HUES64 (cell line): Measurements from ENCODE around the gene PXDC1.
"Not testable (repeated sequence)": the region's sequence is repeated elsewhere in the genome, so short reads cannot be mapped to it uniquely, and the experiment has no call there.

Source experiments
- H3K27ac ChIP-seq: 2 replicates; pipeline ENCODE4 v1.7.0; 2013; ENCODE audit warnings: low read depth, low read length, inconsistent platforms
- H3K27me3 ChIP-seq: 2 replicates; pipeline ENCODE4 v1.6.1; 2013; ENCODE audit warnings: mild to moderate bottlenecking, low read length; ENCODE audit not compliant: insufficient read depth
- H3K36me3 ChIP-seq: 2 replicates; pipeline ENCODE4 v1.6.1; 2013; ENCODE audit warnings: mild to moderate bottlenecking, low read length; ENCODE audit not compliant: insufficient read depth
- H3K4me1 ChIP-seq: 2 replicates; pipeline ENCODE4 v1.6.1; 2013; ENCODE audit warnings: mild to moderate bottlenecking, low read length, moderate library complexity; ENCODE audit not compliant: insufficient read depth
- H3K4me3 ChIP-seq: 2 replicates; pipeline ENCODE4 v1.5.1; 2013; ENCODE audit warnings: mild to moderate bottlenecking, low read length, moderate library complexity
- H3K9ac ChIP-seq: 2 replicates; pipeline ENCODE4 v1.6.1; 2013; ENCODE audit warnings: mild to moderate bottlenecking, low read depth, low read length
- H3K9me3 ChIP-seq: 2 replicates; pipeline ENCODE4 v1.6.1; 2013; ENCODE audit warnings: low read depth, low read length; ENCODE audit not compliant: insufficient read depth
- WGBS: fragments of 150-250, 120-280 bp; methylation state at CpG from one replicate; pipeline ENCODE4 v1.1.7; 2013; ENCODE audit warnings: missing lambda C conversion rate; 5-methylcytosine and 5-hydroxymethylcytosine counted together

Gene PXDC1

DNA sequence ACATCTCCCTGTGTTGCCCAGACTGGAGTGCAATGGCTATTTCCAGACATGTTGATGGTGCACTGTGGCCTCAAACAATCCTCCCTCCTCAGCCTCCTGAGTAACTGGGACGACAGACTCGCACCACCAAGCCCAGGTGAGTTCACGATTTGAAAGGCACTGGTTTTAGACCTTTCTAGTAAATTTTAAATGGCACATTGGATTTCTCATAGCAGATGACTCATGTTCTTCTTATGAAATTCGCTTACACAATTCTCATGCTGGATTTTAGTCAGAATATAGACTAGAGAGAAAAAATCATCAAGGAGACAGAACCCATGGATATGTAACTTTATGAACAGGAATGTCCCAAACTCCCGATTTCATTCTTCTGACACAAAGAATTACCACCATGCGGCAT, 18.1 kb upstream of the PXDC1 start:
- Histone ChIP-seq H3K4me1 (peaks cover 15% of the 10 kb centered on the region), H3K27me3 (no peaks in the 10 kb centered on the region), H3K36me3 (no peaks in the 10 kb centered on the region), H3K9me3 (no peaks in the 10 kb centered on the region), H3K9ac (no peak overlapping the region), H3K4me3 (no peak overlapping the region), H3K27ac (no peak overlapping the region)
- WGBS, result 95% methylated on average over 6 of the region's 6 CpGs

DNA sequence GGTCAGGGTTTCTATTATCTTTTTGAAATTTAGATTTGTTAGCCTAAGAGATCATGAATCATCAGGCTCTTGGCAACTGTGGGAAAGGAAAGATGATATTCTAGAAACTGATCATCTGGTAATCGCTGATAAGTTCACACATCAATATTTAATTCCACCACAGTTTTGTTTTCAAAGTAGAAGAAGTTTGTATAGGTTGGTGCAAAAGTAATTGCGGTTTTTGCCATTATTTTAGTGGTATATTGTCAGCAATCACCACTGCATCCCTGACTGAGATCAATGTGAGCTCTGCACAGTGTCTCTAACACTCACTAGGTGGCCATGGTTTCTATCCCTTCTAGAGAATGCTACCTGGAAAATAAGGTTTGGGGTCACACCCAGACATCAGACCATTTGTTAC, 17.0 kb upstream of the PXDC1 start:
- H3K27me3 ChIP-seq, result no peaks in the 10 kb centered on the region
- 80% methylated on average over 1 of the region's 2 CpGs for WGBS
- no peak overlapping the region for H3K9ac ChIP-seq
- H3K27ac ChIP-seq, result no peak overlapping the region
- peaks cover 16% of the 10 kb centered on the region for H3K4me1 ChIP-seq
- no peaks in the 10 kb centered on the region for H3K36me3 ChIP-seq
- no peaks in the 10 kb centered on the region for H3K9me3 ChIP-seq
- no peak overlapping the region for H3K4me3 ChIP-seq

DNA sequence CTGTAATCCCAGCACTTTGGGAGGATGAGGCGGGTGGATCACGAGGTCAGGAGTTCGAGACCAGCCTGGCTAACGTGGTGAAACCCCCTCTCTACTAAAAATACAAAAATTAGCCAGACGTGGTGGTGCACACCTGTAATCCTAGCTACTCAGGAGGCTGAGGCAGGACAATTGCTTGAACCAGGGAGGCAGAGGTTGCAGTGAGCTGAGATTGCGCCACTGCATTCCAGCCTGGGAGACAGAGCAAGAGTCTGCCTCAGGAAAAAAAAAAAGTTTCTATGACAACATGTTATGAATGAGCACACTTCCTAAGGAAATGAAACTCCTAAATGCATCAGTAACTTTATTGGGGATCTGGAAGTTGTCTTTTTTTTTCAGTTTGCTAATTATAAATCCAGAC, 16.0 kb upstream of the PXDC1 start:
- H3K36me3 ChIP-seq, H3K4me3 ChIP-seq, H3K9ac ChIP-seq, H3K27me3 ChIP-seq, H3K27ac ChIP-seq, H3K9me3 ChIP-seq: not testable (repeated sequence)
- H3K4me1 ChIP-seq, result peaks cover 16% of the 10 kb centered on the region
- 95% methylated on average over 6 of the region's 6 CpGs for WGBS

DNA sequence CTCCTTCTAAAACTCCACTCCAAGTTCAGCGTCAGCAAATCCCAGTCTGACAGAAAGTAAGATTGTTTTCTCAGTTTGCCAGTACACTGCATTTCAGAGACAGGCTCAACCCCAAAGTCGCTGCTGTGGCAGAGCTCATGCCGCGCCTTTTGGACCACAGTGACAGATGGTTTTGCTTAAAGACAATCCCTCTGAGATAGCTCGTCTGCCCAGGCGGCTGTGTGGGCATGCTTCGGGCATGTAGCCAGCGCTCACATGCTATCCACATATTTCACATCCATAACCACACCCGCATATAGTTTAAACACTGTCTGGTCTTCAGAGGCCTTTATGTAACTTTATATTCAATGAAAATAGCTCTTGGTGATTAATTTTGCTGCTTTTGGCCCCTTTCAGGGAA, 14.7 kb upstream of the PXDC1 start:
- no peak overlapping the region for H3K9ac ChIP-seq
- 97% methylated on average over 9 of the region's 9 CpGs for WGBS
- H3K9me3 ChIP-seq, result no peaks in the 10 kb centered on the region
- H3K36me3 ChIP-seq, result no peaks in the 10 kb centered on the region
- no peaks in the 10 kb centered on the region for H3K27me3 ChIP-seq
- peaks cover 16% of the 10 kb centered on the region for H3K4me1 ChIP-seq
- H3K4me3 ChIP-seq, result no peak overlapping the region
- no peak overlapping the region for H3K27ac ChIP-seq

DNA sequence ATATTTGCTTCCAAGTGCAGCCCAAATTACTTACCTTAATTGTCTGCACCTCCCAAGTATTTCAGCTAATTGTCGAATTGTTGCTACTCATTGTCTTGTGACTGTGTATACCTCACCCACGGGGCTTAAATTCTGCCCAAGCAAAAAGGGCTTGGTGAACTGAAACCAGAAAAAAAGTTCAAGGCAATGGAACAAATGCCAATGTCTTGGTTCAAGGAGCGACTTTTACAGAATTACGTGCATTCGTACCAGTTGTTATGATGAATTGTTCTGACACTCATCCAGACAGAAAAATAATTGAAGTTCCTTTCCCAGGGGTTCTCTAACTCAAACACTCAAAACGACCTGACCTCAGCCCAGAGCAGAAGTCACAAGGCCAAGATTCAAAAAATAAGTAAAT, 13.9 kb upstream of the PXDC1 start:
- Histone ChIP-seq H3K27me3 (no peaks in the 10 kb centered on the region), H3K36me3 (no peaks in the 10 kb centered on the region), H3K4me1 (peaks cover 14% of the 10 kb centered on the region), H3K27ac (no peak overlapping the region), H3K4me3 (no peak overlapping the region), H3K9ac (no peak overlapping the region), H3K9me3 (no peaks in the 10 kb centered on the region)
- 92% methylated on average over 5 of the region's 6 CpGs for WGBS

DNA sequence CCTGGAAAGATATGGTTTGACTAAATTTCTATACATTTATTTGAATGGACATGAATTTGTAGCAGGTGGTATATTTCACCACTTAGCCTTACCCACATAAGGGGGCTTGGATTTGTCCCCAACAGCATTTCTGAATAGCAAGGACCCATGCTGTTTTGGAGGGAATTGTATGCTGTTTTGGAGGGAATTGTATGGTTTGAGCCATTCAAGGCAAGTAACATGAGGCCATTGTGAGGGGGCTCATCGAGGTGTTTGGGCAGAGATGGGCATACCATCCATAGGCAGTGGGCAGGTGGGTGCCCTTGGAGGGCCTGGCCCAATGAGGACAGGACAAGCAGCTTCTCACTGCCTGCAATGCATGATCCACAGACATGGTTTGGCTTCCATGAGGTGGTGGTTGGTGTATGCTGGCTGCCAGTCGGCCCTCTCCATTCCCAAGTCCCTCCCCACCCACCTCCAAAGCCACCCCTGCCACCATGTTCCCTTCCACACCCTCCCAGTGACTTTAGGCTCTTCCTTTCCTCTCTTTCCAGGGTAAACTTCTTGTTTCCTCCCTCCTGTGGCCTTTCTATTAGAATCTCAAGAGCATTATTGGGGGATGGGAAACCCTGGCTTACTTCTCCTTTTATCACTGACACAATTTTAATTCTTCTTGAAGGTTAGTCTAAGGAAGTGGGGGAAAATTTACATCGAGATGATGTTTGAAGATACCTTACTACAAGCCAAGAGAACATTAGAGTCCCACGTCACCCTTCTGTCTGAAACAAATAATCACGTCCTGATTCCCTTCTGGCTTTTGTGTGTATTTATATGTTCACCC, 13.2 kb upstream of the PXDC1 start:
- Histone ChIP-seq H3K4me1 (peaks cover 8% of the 10 kb centered on the region; the same call in 1 of the 2 replicates), H3K9me3 (no peaks in the 10 kb centered on the region), H3K27ac (no peak overlapping the region), H3K9ac (no peak overlapping the region), H3K27me3 (no peaks in the 10 kb centered on the region), H3K36me3 (no peaks in the 10 kb centered on the region), H3K4me3 (no peak overlapping the region)
- 88% methylated on average over 4 of the region's 5 CpGs for whole genome bisulfite sequencing

DNA sequence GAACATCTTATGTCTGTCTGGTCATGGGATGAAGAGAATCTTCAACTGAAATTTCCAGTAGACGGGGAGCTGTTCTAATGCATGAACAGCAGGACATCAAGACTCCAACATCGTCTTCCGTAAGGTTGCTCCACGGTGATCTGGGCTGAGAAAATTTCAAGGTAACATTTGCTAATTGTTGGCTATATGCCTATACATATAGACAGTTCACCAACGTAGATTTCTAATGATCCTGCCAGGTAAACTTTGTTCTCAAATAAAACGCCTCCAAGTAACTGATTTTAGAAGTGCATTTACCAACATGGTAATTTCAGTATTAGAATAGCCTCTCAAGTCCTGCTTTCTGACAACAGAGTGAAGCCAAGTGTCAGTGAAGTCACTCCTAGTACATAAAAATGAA, 11.3 kb upstream of the PXDC1 start:
- Histone ChIP-seq H3K27ac (no peak overlapping the region), H3K4me1 (peaks cover 7% of the 10 kb centered on the region; the same call in 1 of the 2 replicates), H3K36me3 (no peaks in the 10 kb centered on the region), H3K4me3 (no peak overlapping the region), H3K9me3 (no peaks in the 10 kb centered on the region), H3K9ac (no peak overlapping the region), H3K27me3 (no peaks in the 10 kb centered on the region)
- 84% methylated on average over 6 of the region's 6 CpGs for WGBS

DNA sequence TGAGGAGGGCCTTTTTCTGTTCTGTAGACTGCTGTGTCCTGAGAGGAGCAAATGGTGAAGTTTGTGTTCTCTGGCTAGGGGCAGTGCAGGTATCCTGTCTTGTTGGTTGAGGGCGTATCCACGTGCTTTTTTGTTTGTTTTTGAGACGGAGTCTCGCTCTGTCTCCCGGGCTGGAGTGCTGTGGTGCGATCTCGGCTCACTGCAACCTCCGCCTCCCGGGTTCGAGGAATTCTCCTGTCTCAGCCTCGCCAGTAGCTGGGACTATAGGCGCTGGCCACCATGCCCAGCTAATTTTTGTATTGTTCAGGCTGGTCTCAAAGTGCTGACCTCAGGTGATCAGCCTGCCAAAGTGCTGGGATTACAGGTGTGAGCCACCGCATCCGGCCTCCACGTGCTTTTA, 10.8 kb upstream of the PXDC1 start:
- no peak overlapping the region for H3K27ac ChIP-seq
- H3K27me3 ChIP-seq, result no peaks in the 10 kb centered on the region
- no peak overlapping the region for H3K4me3 ChIP-seq
- WGBS, result 95% methylated on average over 15 of the region's 15 CpGs
- peaks cover 10% of the 10 kb centered on the region; the same call in 1 of the 2 replicates for H3K4me1 ChIP-seq
- H3K9me3 ChIP-seq, result no peaks in the 10 kb centered on the region
- no peaks in the 10 kb centered on the region for H3K36me3 ChIP-seq
- H3K9ac ChIP-seq, result no peak overlapping the region

DNA sequence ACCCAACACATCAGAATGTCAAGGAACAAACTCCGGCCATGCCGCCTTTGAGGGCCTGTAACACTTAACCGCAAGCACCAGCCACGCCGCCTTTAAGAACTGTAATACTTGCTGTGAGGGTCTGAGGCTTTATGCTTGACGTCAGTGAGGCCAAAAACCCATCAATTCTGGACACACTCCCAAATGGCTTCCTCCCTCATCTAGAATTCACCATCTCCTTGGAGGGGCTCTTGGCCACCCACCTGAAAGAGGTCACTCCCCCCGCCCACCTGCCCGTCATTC, 10.4 kb upstream of the PXDC1 start:
- no peak overlapping the region for H3K4me3 ChIP-seq
- H3K4me1 ChIP-seq, result peaks cover 14% of the 10 kb centered on the region
- no peaks in the 10 kb centered on the region for H3K36me3 ChIP-seq
- H3K27me3 ChIP-seq, result no peaks in the 10 kb centered on the region
- no peak overlapping the region for H3K9ac ChIP-seq
- WGBS, result 94% methylated on average over 8 of the region's 8 CpGs
- no peaks in the 10 kb centered on the region for H3K9me3 ChIP-seq
- H3K27ac ChIP-seq, result no peak overlapping the region

DNA sequence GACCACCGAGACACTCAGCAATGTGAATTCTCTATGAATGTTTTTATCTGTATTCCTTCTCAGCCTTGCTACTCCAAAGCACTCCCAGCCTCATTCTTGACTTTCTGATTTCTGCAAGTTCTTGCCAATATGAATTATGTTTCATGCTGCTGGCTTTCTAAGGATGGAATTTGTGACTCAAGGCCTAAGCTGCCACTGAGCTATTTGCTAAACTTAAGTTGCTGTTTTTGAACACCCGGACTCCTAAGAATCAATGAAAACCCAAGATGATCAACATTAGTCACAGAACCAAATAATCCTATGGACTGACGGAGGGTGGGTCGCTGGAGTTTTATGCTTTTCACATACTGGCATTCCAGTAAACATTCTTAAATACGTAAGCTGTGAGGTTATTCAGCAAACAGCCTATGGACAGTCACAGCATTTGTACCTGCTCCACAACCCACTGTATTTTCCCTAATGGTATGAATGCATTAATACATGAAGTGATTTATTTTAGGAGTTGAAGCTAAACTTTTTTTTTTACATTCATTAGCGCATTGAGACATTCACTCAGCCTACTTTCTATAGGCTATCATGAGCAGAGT, 8.2 kb upstream of the PXDC1 start:
- Histone ChIP-seq H3K9ac (no peak overlapping the region), H3K4me3 (no peak overlapping the region), H3K27me3 (peaks cover 9% of the 10 kb centered on the region; the same call in 1 of the 2 replicates), H3K36me3 (no peaks in the 10 kb centered on the region), H3K9me3 (no peaks in the 10 kb centered on the region), H3K4me1 (peaks cover 24% of the 10 kb centered on the region), H3K27ac (no peak overlapping the region)
- 95% methylated on average over 6 of the region's 6 CpGs for WGBS

DNA sequence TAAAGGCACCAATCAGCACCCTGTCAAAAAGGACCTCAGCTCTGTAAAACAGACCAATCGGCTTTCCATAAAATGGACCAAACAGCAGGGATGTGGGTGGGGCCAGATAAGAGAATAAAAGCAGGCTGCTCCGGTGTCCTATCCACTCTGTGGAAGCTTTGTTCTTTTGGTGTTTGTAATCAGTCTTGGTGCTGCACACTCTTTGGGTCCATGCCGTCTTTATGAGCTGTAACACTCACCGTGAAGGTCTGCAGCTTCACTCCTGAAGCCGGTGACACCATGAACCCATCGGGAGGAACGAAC, 7.3 kb upstream of the PXDC1 start:
- H3K27ac ChIP-seq, result no peak overlapping the region
- H3K9me3 ChIP-seq, result no peaks in the 10 kb centered on the region
- H3K4me3 ChIP-seq, result no peak overlapping the region
- peaks cover 18% of the 10 kb centered on the region for H3K27me3 ChIP-seq
- H3K9ac ChIP-seq, result no peak overlapping the region
- peaks cover 22% of the 10 kb centered on the region for H3K4me1 ChIP-seq
- H3K36me3 ChIP-seq, result no peaks in the 10 kb centered on the region
- 95% methylated on average over 7 of the region's 7 CpGs for WGBS
